ENCODE results near the gene LRRC4B.

The LRRC4B gene

DNA sequence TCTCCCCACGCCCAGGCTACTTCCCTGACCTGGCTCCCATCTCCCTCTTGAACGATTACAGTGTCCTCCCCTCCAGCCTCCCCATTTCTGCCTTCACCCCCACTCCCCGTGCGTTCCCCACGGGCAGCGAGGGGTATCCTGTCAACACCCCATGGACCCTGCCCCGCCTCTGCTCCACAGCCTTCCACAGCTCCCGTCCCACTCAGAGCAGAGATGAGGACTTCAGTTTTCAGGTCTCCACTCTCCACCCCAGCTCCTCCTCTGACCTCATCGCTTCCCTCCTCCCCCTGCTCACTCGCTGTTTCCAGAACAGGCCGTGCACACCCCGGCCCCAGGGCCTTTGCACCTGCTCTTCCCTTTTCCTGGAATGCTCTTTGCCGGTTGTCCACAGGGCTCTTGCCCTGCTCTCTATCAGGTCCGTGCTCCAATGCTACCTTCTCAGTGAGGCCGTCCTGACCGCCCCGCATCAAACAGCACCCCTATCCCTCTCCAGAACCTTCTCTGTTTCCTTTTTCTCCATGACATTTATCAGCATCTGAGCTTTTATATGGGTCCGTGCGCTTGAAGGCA lies 15.0 kb downstream of the LRRC4B start:
- in situ Hi-C loops (cut with HindIII; ENCODE audit: low sequenced_read_pairs) = no loop called here

DNA sequence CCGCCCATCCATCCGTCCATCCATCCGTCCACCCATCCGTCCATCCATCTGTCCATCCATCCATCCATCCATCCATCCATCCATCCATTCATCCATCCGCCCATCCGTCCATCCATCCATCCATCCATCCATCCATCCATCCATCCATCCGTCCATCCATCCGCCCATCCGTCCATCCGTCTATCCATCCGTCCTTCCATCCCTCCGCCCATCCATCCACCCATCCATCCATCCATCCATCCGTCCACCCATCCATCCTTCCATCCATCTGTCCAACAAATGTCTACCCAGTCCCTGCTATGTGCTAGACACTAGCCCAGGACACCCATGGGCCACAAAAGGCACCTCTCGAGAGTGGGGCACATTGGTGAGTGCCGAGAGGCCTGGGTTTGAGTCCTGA lies 15.7 kb downstream of the LRRC4B start:
- in situ Hi-C loops (cut with HindIII; ENCODE audit: low sequenced_read_pairs) = no loop called here

DNA sequence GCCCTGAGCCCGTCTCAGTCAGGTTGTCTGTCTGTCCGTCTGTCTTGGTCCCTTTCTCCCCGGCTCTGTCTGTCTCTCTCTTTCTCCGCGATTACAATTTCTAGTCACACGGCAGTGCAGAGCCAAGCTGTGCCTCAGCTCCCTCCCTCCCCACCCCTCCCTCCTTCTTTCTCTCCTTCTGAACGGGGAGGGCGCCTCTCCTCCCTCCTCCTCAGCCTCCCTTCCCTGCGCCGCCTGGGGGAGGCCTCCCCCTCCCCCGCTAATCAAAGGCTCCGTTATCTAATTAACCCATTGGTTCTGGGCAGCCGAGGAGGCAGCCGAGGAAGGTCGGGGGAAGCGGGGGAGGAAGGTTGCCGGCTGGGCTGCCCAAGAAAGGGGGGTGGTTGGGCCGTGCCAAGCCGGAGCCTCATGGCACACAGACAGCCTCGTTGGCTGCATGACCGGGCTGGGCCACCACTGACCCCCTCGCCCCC lies 16.5 kb downstream of the LRRC4B start:
- in situ Hi-C loops (cut with HindIII; ENCODE audit: low sequenced_read_pairs) = no loop called here

DNA sequence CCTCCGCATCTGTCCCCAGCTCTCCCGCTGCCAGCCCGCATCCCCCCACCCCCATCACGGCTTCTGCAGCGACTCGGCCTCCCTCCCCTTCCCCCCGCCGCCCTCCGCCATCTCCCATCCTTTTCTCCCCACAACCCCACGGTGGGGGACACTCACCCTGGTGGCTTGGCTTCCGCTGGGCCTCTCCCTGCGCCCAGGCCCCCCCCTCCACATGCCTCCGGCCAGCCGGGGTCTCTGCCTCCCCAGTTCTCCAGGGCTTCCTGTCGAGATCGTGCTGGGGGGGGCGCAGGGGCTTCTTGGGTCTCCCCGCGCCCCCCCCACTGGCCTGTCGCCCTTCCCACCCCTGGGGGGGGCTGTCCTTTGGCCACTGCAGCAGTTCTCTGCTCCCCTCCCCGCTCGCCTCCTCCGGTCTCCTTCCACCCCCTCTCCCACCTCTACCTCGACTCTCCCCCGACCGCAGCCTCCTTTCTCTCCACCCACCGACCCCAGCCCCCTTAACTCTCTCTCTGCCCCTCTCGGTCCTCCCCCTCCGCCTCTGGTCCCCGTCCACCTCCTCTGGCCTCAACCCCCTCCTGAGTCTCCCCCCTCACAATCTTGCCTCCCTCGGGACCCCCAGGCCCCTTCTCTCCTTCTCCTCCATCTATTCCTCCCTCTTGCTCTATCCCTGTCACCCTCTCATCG lies 17.1 kb downstream of the LRRC4B start:
- in situ Hi-C loops (cut with HindIII; ENCODE audit: low sequenced_read_pairs) = no loop called here

DNA sequence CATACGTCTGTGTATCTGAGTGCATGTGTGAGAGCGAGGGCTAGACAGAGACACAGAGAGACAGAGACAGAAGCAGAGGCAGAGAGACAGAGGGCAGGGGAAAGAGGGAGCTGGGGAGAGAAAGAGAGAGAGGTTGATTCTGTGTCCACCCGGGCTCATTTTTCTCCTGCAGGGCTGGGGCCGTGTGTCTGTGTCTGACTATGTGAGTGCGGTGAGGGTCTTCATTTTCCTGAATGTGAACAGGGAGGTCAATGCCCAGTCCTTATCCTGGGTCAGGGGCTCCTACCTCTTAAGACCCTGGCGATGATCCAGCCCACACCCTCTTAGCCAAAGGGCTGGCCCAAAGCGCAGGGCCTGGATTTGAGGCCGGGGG lies 17.7 kb downstream of the LRRC4B start:
- in situ Hi-C loops (cut with HindIII; ENCODE audit: low sequenced_read_pairs) = no loop called here

DNA sequence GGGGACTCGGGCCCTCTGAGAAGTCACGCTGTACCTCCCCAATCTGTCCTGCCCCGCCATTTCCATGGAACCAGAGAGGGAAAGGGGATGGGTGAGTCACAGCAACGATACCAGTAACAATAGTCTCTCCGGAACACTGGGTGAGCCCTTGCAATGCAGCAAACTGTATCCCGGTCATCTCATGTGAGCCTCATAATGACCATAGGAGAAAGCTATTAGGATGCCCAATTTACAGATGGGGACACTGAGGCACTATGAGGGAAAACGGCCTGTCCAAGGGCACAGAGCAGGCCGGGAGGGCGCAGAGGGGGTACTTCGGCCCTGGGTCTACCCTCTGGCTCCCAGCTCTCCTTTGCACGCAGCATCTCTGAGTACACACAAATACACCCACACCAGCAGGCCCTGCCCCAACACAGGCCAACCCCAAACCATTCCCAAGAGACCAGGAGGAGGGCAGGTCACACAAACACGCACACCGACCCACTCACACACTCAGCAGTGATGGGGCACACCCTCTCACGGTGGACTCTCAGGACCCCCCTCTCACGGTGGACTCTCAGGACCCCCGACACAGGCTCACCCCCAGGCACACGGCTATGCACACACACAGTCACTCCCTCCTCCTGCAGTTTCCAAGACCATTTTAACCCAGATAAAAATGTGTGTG lies 18.2 kb downstream of the LRRC4B start:
- in situ Hi-C loops (cut with HindIII; ENCODE audit: low sequenced_read_pairs) = no loop called here

DNA sequence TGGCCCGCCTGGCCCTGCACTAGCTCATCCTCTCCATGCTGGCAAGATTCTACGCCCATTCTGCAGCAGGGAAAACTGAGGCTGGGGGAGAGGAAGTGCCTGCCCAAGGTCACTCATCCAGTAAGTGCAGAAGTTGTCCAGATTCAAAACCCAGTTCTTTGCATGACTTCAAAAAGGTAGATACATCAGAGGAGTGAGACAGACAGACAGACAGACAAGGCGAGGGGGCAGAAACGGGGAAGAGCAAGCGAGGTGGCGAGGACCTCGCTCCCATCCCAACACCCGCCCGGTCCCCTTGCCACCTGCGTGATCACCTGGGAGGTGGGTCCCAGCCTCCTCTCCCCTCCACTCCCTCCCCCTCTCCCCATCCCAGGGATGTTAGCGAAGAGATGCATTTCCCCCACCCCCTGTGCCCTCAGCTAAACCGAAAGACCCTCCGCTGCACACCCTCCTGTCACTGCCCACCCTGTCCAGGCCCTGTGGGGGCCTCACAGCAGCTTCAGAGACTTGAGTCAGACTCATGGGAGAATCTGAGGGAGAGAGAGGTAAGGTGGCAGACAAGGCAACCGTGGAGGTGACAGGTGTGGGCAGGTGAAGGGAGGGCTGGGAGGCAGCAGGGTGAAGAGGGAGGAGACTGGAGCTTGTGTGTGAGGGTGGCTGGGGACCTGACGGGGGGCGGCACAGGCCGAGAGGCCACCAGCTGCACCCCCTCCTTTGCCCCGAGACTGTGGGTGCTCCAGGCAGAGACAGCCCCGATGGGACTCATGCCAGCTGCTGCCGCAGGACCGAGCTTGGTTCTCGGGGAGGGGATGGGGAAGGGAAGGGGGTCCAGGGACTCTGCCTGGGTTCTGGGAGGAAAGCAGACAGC lies 18.9 kb downstream of the LRRC4B start:
- in situ Hi-C loops (cut with HindIII; ENCODE audit: low sequenced_read_pairs) = no loop called here

DNA sequence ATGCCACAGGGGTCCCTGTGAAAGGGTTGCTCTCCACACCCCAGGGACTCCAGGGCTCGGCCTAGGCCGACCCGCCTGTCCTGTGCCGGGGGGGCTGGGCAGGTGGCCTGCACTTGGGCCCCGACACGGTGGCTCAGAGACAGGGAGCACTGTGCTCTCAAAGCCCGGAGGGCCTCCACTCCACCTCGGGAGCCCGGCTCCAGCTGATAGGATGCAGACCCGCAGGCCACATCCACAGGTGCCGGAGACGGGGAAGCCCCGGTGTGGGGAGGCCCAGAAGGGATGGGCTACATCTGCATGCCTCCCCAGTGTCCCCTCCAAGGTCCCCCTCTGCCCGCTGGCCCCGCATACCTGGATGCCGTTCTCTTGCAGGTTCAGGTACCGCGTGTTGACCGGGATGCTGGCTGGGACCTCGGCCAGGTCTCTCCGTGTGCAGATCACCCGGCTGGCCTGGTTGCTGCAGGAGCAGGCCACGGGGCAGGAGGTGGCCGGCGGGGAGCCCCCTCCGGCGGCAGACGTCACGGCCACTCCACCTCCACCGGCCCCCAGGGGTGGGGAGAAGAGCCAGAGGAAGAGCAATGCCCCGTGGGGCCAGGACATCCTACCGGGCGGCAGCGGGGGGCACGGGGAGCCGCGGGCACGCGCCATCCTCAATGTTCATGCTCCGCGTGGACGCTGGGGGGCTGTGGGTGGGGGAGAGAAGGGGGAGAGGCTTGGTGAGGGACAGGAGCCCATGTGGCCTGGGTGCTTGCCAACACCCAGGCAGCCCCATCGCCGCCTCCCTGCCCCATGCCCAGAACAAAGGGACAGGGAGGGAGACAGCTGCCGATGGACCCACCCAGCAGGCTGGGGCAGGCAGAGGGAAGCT lies 19.8 kb downstream of the LRRC4B start:
- in situ Hi-C loops (cut with HindIII; ENCODE audit: low sequenced_read_pairs) = no loop called here

DNA sequence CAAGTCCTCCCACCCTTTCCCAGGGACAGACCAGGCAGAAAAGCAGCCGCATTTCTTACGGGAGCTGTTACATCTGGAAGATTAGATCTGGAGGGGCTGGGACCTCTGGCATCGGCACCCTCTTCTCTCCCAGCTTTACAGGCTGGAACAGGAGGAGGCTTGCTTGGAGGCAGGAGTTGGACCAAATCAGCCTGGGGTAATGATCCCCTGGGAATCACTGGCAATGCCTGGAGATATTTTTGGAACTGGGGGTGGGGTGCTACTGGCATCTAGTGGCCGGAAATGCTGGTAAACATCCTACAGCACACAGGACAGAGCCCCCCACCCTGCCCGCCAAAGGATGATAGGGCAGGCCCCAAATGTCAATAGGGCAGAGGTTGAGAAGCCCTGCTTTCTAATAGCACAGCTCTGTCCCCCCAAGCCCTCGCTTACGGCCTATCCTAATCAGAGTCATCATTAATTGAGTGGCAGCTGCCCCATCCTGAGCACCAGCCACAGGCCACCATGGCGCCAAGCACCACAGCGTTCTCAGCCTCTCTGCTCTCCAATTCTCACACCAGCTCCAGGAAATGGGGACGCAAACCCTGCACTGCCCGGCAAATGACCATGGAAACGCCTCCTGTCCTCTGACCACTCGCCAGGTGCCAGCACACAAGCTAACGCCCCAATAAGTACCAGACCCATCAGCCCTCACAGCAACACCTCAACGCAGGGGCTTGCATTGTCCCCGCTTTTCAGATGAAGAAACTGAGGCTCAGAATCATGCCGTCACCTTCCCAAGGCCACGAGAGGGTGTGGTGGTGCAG lies 20.6 kb downstream of the LRRC4B start:
- in situ Hi-C loops (cut with HindIII; ENCODE audit: low sequenced_read_pairs) = no loop called here

DNA sequence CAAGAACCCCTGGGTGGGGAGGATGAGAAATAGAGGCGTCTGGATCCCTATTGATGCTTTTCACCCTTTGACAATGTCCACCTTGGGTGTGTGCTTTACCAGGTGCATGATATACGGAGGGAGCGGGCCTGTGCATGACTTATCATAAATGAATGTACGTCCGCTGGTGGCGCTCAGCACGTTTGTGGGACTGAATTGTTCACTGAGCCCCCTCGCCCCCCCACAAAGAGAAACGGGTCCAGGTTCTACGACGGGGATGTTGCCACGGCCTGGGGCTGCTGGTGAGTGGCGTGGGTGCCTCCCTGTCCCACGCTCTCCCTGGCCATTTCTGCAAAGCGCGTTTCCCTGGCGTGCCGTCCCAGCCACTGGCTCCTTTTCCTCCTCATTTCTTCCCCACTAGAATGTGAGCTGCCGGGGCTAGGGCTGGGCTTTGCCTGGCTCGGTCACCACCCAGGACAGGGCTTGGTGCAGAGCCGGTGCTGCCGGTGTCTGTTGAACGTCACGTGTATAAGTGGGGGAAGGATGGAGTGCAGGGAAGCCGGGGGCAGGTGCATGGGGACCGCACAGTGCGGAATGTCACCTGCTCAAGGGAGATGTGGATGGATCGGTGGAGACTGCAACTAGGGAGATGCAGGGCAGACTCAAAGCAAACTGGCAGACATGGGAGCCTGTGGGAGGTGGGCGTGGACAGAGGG lies 21.6 kb downstream of the LRRC4B start:
- in situ Hi-C loops (cut with HindIII; ENCODE audit: low sequenced_read_pairs) = no loop called here

DNA sequence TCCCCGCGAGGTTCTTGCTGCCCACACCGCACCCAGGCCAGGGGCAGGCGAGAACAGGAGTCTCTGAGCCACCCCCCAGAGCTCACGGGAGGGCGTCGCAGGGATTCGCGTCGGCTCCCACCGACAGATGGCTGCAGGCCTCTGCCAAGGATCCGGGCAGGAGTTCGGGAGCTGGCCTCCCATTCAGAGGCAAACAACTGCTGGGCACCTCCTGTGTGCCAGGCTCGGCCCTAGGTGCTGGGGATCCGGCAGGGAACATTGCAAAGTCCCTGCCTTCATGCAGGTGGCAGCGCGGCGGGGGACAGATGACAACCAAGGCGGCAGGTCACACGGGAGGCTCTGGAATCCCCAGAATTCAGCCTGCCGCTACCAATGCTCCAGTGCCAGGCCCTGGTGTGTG lies 25.3 kb downstream of the LRRC4B start:
- in situ Hi-C loops (cut with HindIII; ENCODE audit: low sequenced_read_pairs) = no loop called here

DNA sequence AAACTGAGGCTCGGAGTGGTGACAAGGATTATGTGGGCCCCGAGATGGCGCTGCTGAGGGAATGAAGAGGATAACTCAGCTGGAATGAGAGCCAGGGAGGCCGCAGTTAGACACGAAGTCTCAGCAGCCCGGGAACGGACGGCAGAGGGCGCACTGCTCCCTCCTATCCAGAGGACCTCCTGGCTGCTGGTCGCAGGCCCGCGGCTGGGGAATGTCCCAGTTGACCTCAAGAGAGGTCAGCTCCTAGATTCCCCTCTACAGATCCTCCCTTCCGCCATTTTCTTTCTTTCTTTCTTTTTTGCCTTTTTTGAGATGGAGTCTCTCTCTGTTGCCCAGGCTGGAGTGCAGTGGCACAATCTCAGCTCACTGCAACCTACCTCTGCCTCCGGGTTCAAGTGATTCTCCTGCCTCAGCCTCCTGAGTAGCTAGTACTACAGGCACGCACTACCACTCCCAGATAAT lies 30.4 kb downstream of the LRRC4B start:
- in situ Hi-C loops (cut with HindIII; ENCODE audit: low sequenced_read_pairs) = no loop called here

DNA sequence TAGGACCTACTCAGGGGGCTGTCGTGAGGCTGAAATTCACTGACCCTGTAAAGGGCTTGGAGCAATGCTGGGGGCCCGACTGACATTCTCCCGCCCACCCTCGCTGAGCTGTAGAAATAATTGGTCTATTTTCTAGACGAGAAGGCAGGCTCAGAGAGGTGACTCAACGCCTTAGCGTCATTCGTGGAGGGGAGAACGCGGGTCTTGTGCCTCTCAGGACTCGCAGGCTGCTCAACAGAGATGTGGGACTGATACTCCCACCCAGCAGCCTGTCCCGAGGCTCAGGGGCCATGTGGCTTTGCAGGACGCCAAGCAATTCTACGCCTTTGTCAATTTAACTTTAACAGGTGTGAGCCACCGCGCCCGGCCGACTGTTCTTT lies 30.9 kb downstream of the LRRC4B start:
- in situ Hi-C loops (cut with HindIII; ENCODE audit: low sequenced_read_pairs) = no loop called here

DNA sequence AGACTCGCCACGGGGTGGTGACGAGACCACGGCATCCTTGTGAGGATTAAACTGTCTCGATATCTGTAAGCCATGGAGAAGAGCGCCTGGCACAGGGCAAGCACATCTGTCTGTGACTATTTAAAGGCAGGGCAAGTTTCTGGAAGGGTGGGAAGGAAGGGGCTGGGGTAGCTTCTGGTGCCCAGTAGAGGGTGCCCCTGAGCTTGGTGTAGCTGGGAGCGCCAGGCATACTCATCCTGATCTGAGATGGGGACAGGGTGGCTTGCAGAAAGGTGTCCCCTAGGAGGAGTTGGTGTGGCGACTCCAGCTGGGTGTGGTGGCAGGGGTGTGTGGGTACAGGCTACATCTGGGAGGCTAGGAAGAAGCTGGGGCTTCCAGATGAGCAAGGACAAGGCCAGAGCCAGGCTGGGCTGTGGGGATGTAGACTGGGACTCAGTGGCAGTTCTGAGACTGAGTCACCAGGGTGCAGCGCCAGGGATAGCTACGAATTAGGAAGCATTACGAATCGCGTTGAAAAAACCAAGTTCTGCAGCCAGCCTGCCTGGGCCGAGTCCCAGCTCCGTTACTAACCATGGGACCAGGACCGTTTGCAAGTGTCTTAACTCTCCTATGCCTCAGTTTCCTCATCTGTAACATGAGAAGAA lies 31.5 kb downstream of the LRRC4B start:
- in situ Hi-C loops (cut with HindIII; ENCODE audit: low sequenced_read_pairs) = no loop called here

DNA sequence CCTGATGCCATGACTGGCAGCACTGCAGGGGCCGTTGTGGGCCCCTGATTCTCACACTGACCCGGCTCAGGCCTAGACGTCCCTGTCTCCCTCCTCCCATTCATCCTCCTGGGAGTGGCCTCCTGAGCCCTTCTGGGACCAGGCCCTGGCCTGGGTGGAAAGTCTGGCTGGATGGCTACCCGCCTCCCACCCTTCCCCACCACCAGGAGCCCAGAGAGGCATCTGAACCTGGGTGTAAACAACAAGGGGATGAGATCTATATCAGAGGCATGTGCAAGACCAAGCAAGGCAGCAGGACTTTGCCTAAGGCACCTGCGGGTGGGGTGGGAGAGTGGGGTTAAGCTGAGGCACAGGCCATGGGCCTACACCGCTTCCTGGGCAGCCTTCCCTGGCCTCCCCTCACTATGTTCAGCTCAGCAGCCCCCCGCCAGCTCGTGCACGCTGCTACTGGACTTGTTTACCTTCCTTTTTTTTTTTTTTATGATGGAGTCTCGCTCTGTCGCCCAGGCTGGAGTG lies 32.5 kb downstream of the LRRC4B start:
- in situ Hi-C loops (cut with HindIII; ENCODE audit: low sequenced_read_pairs) = no loop called here

DNA sequence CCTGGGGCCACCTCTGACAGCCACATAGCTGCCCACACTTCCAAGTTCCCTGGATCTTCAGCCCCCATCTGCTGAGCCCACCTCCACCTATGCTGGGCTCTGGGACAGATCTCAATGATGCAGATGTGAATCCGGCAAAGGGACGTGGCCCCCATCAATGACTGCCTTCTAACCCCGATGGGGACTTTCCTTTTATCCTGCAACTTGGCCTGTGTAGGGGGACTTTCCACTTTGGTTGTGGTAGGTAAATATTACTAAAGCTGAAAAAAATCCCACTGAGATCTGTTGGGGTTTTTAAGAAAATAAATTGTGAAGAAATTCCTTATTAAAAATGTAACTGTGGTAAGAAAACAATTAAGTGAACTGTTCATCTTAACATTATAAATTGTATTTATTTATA lies 33.8 kb downstream of the LRRC4B start:
- in situ Hi-C loops (cut with HindIII; ENCODE audit: low sequenced_read_pairs) = no loop called here

DNA sequence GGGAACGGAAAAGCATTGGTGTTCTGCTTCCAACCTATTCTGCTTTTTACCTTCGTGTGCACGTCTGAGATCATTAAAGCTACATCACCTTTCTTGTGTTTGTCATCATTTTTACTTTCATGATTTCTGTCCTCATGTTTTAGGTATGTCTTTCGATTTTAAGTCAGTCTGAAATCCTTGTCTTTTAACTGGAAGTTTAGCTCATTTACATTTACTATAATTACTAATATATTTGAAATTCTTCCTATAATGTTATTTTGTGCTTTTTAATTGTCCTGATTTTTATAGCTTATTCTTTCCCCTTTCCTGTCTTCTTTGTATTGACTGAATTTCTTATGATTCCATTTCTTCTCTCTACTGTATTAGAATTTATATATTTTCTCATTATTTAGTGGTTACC lies 35.3 kb downstream of the LRRC4B start:
- in situ Hi-C loops (cut with HindIII; ENCODE audit: low sequenced_read_pairs) = no loop called here

DNA sequence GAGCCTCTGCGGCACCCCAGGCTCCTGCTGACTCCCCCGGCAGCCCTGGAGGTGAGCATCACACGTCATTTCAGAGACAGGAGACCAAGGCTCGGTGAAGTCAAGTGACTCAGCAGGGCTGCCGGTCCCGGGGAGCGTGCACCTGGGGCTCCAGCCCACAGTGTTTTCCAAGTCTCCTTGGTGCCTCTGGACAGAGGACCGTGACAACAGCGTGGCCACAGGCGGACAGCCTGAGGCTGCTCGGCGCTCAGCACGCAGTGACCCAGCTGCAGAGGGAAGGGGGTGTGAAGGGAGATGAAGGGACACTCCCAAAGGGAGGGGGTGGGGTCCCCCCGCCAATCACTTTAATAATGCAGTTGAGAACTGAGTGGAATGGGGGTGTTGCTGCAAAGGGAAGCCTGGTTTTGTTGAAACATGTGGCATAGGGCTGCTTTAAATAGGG lies 37.0 kb downstream of the LRRC4B start:
- in situ Hi-C loops (cut with HindIII; ENCODE audit: low sequenced_read_pairs) = no loop called here

All from endothelial cell of hepatic sinusoid (primary cell).